Fibroblast of the aortic adventitia (primary cell): ENCODE measurements around the gene MAP3K14. TPM values are rescaled to one million over a fixed set of nuclear protein-coding genes. Genes with fewer than 3 reads are reported as not detected.

ENCODE experiments used
- DNase-seq: peaks from one replicate; pipeline ENCODE4 v3.0.0-alpha.2; 2010; ENCODE audit warnings: low read depth
- H3K4me3 ChIP-seq: 2 replicates; pipeline ENCODE4 v1.5.1; 2011; ENCODE audit warnings: low read depth, mild to moderate bottlenecking, control low read depth, low read length, moderate library complexity
- total RNA-seq: library from RNA; depleted of rRNA; stranded (reverse); fragments of >200 nt; gene quantifications from 2 replicates; pipeline ENCODE4 v1.2.3, GENCODE V29; 2012; ENCODE audit warnings: low replicate concordance
- TF ChIP-seq, protein P1 (sequence below): IDR thresholded peaks from 2 replicates; pipeline ENCODE4 v1.5.1; 2011; ENCODE audit warnings: mild to moderate bottlenecking, low read length, control low read depth, inconsistent platforms; ENCODE audit not compliant: insufficient read depth

MAP3K14 gene
- total RNA-seq, 1 donor, result 3.3 TPM

DNA sequence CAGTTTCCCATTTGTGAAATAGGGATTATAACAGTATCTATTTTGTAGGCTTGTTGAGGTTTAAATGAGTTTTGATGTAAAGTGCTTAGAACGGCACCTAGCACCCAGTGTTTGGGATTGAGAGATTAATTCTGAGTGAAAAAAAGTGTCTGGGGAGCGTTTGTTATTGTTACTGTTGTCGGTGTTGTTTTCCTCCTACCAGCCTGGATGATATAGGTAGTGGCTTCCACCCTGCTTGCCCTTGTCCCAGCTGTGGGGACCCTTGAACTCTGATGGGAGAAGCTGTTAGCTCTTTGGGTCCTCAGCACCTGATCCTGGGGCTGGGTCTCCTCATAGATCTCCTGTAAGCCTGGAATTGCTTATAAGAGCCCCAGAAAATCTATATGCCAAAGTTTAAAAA lies 90.2 kb downstream of the MAP3K14 start:
- no peak overlapping the region for H3K4me3 ChIP-seq
- no peak for DNase-seq
- TF ChIP-seq, protein P1, sequence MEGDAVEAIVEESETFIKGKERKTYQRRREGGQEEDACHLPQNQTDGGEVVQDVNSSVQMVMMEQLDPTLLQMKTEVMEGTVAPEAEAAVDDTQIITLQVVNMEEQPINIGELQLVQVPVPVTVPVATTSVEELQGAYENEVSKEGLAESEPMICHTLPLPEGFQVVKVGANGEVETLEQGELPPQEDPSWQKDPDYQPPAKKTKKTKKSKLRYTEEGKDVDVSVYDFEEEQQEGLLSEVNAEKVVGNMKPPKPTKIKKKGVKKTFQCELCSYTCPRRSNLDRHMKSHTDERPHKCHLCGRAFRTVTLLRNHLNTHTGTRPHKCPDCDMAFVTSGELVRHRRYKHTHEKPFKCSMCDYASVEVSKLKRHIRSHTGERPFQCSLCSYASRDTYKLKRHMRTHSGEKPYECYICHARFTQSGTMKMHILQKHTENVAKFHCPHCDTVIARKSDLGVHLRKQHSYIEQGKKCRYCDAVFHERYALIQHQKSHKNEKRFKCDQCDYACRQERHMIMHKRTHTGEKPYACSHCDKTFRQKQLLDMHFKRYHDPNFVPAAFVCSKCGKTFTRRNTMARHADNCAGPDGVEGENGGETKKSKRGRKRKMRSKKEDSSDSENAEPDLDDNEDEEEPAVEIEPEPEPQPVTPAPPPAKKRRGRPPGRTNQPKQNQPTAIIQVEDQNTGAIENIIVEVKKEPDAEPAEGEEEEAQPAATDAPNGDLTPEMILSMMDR, result no peak

DNA sequence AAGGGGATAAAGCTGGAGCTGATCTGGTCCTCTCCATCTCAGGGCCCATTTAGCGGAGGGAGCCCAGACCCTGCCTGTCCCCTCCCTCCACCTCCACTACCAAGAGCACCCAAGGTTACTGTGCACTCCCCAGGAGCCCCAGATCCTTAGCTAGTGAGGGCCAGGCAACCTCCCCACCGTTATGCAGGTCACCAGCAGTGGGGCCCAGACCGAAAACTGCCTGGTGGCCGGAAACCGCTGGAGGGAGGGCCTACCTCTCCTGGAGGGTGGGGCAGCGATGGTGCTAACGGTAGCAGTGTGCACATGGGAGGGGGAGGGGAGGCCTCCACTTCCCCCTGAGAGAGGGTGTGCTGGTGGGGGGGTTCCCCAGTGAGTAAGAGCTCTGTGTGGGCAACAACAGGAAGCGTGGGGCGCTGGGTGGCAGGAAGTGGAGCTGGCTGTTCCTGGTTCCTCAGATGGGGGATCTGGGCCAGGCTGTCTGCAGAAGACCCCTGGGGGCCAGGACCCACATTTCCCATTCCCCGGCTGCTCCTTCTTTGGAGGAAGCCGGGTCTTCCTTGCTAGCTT lies 90.8 kb downstream of the MAP3K14 start:
- TF ChIP-seq, protein P1, result no peak
- no peak overlapping the region for H3K4me3 ChIP-seq
- no peak for DNase-seq

DNA sequence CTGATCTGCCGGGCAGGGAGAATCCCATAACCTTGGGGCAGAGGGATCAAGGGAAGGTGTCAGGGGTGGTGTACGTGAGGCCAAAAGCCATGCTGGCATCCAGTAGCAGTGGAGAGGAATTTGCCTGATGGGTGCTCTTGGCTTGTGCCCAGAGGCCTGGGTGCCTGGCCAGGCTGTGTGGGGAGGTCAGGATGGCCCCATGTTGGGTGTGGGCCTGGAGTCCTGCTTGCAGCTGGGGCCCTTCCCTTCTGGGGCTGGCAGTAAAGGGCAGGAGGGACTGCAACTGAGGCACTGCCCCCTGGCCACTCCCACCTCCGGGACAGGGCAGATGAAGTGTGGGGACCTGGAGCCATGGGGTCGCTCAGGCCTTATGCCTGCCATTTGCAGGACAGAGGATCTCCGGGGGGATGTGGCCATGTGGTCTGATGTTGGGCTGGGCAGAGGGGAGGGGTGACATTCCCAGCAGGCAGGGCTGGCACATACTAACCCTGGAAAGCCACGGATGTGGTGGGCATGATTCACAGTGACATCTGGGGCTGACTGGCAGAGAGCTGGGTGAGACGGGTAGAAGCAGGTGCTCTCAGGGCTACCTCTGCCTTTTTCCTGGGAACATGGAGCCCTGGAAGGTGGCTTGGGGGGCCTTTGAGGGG lies 91.6 kb downstream of the MAP3K14 start:
- DNase-seq, result no peak
- TF ChIP-seq, protein P1, result no peak
- no peak overlapping the region for H3K4me3 ChIP-seq

DNA sequence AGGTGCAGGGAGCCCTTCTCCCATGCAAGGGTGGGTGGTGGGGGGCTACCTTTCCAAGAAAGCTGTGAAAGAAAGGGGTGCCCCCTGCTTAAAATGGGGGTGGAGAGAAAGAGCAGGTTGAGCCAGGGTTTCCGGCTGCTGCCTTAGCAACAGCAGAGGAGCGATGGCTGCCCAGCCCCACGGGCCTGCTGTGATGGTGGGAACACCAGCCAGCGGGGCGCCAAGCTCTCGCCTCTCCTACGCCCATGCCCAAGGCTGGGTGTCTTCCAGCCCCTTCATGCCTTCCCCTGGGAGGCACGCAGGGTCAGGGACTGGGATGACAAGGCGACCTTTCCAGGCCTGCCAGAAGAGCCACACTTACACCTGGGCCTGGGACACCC lies 92.2 kb downstream of the MAP3K14 start:
- TF ChIP-seq, protein P1, result no peak
- DNase-seq, result no peak
- no peak overlapping the region for H3K4me3 ChIP-seq

DNA sequence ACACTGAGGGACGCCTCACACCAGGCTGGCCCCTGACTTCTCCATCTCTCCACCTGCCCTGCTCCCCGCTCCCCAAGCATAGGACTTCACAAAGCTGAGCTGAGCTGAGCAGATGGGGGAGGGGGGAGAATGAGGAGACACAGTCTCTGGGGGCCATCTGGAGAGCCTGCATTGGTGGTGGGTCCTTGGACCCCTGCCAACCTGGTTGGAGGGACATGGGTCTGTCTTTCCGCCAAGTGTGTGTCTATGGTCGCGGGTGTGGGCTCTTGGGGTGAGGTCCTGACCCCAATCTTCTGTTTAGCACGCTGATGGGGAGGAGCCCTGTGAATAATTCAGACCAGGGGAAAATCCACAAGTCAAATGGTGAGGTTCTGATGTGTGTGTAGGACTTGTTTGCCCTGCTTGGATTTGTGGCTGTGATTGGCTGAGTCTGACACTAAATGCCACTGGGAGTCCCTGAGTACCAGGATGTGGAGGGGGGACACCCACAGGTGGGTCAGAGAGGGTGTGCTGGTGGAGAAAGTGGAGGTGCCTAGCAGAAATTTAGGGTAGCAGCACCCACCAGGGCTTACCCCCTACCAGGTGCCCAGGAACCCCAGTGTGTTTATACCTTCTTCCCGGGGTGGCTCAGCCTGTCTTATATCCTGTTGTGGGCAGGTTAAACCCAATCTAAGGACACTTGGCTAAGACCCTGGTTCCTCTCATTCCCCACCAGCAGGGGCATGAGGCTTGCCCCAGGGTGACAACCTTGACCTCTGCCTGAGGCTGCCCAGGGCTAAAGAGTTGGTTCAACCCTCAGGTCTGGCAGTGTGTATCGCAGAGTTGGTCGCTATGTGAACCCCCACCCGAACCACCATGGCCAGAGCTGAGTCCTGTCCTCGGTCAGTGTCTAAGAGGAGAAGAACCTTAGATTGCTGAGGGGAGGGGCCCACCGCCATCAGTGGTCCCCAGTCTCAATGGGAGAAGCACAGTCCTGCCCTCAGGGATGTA lies 93.0 kb downstream of the MAP3K14 start:
- TF ChIP-seq, protein P1, result no peak
- H3K4me3 ChIP-seq, result no peak overlapping the region
- DNase-seq, result no peak

DNA sequence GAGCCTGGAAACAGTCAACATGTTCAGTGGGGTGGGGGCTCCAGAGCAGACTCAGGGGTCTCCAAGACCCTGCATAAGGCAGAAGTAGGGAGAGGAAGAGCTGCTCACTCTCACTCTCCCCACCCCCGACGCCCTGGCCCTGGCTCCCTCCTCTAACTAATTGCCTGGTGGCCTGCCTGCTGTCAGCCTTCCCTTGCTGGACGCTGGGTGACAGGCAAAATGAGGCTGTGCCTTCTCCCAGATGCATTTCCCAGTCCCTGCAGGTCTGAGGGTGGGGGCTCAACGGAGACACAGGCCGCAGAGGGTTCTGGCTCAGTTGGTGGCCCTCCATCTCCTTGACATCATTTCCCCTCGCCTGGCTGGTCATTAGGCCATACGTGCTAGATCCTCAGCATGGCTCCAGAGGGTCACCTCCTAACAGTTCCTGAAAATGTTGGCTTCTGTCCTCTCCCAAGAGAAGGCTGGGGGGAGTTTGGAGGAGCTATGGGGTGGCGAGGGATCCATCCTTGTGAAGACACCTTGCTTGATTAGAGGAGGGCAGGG lies 93.8 kb downstream of the MAP3K14 start:
- no peak overlapping the region for H3K4me3 ChIP-seq
- TF ChIP-seq, protein P1, result no peak
- no peak for DNase-seq
